ENCODE results near the gene GRIA2. TPM values are rescaled to one million over a fixed set of nuclear protein-coding genes. Genes with fewer than 3 reads are reported as not detected.
A peak's percentile ranks its signal among the peaks of the same experiment; 100 is the strongest.

GRIA2 gene
- polyA plus RNA-seq, 1 of the 3 experiments (the other 2 are of a cell fraction) = 0.16 TPM

GRCh38 chr4:157221895-157222770 is 1.6 kb downstream of the GRIA2 start:
- peak overlapping the region in 1 of 2 experiments; percentile 94; a peak in 2 of 4 replicates for H3K27ac ChIP-seq (ENCODE audit: low read depth in 2 of 2, low read length in 1 of 2)
- TF ChIP-seq FOXJ3 (CRISPR knock-in tag; IDR thresholded peaks at IDR 0.05) (peak; percentile 45; the same call in 1 of the 2 replicates), NFIC (IDR thresholded peaks at IDR 0.05; ENCODE audit: borderline replicate concordance) (no peak), MXI1 (IDR thresholded peaks at IDR 0.05; ENCODE audit: low read depth, low read length) (peak; percentile 55; the same call in 1 of the 2 replicates)
- H3K9me3 ChIP-seq = no peaks in the 10 kb centered on the region
- CTCF ChIA-PET = interaction anchor here (1.0 to 9.6 kb wide), 12 partner anchors 12 to 1033 kb away, joined by 3 to 93 read pairs (median 4); partner anchors contain the start of gene GLRB
- peak overlapping the region; percentile 76 for H3K4me2 ChIP-seq
- peak; percentile 84 for DNase-seq
- peaks cover 0 to 8% of the 10 kb centered on the region in 2 experiments; a peak in 2 of 4 replicates for H3K4me1 ChIP-seq (ENCODE audit: control insufficient read depth in 1 of 2, insufficient read depth in 2 of 2, low read depth in 1 of 2, low read length in 1 of 2)
- no peak overlapping the region for H3K9ac ChIP-seq
- H3K36me3 ChIP-seq (replicated peaks in 1 of 2; ENCODE audit: control insufficient read depth in 1 of 2, insufficient read depth in 2 of 2, low read length in 1 of 2) = no peaks in the 10 kb centered on the region
- H3K27me3 ChIP-seq (ENCODE audit: insufficient read depth) = peaks cover 28% of the 10 kb centered on the region
- no peaks in the 10 kb centered on the region for H4K20me1 ChIP-seq (ENCODE audit: insufficient read depth)
- H3F3A ChIP-seq (replicated peaks; ENCODE audit: insufficient read depth) = peaks cover 5% of the 10 kb centered on the region
- H2AFZ ChIP-seq (ENCODE audit: low read depth) = peak overlapping the region; percentile 61
- WGBS (ENCODE audit: low lambda C conversion rate) = 2% methylated on average over 28 of the region's 59 CpGs
- H3K9me2 ChIP-seq = no peaks in the 10 kb centered on the region
- POLR2A ChIA-PET = interaction anchor here (0.8 to 1.2 kb wide), 5 partner anchors 11 to 757 kb away, joined by 3 to 5 read pairs (median 4); no protein-coding TSS in a partner anchor
- no peaks in the 10 kb centered on the region for H3K79me2 ChIP-seq (ENCODE audit: insufficient read depth)
- H3K4me3 ChIP-seq (ENCODE audit: low read depth in 2 of 2, low read length in 1 of 2) = peak overlapping the region; percentile 53 to 57

- H3K79me2 ChIP-seq (ENCODE audit: insufficient read depth) = no peaks in the 10 kb centered on the region
- peak overlapping the region; percentile 76 for H3K4me2 ChIP-seq
- peak overlapping the region; percentile 61 for H2AFZ ChIP-seq (ENCODE audit: low read depth)
- peaks cover 5% of the 10 kb centered on the region for H3F3A ChIP-seq (replicated peaks; ENCODE audit: insufficient read depth)
- H3K4me1 ChIP-seq (ENCODE audit: control insufficient read depth in 1 of 2, insufficient read depth in 2 of 2, low read depth in 1 of 2, low read length in 1 of 2) = peaks cover 0 to 8% of the 10 kb centered on the region in 2 experiments; a peak in 2 of 4 replicates
- H3K4me3 ChIP-seq (ENCODE audit: low read depth in 2 of 2, low read length in 1 of 2) = peak overlapping the region; percentile 53 to 57
- TF ChIP-seq GATA2 (CRISPR knock-in tag; IDR thresholded peaks at IDR 0.05) (peak; percentile 39; the same call in 1 of the 2 replicates), JUND (IDR thresholded peaks at IDR 0.05) (no peak), EZH2phosphoT487 (IDR thresholded peaks at IDR 0.05; ENCODE audit: borderline replicate concordance, low read depth) (no peak), NRF1 (IDR thresholded peaks at IDR 0.05; ENCODE audit: low read depth, low read length) (0 out of 2 replicates have a peak, but pooled peaks have one; percentile 44), EP300 (IDR thresholded peaks at IDR 0.05; ENCODE audit: borderline replicate concordance in 1 of 2, low read depth in 1 of 2, low read length in 1 of 2) (no peak), FOXJ3 (CRISPR knock-in tag; IDR thresholded peaks at IDR 0.05) (no peak), NFIC (IDR thresholded peaks at IDR 0.05; ENCODE audit: borderline replicate concordance) (no peak), SMC3 (IDR thresholded peaks at IDR 0.05; ENCODE audit: low read depth, low read length) (no peak), IRF3 (IDR thresholded peaks at IDR 0.05; ENCODE audit: low read depth, low read length) (no peak), TAF1 (IDR thresholded peaks at IDR 0.05; ENCODE audit: borderline replicate concordance, low read depth, low read length) (no peak), TCF12 (IDR thresholded peaks at IDR 0.05) (no peak), ZBTB33 (IDR thresholded peaks at IDR 0.05; ENCODE audit: borderline replicate concordance, low read depth) (no peak), USF2 (IDR thresholded peaks at IDR 0.05; ENCODE audit: borderline replicate concordance, low read depth, low read length) (no peak)
- no peaks in the 10 kb centered on the region for H3K9me3 ChIP-seq
- H3K27ac ChIP-seq (ENCODE audit: low read depth in 2 of 2, low read length in 1 of 2) = peak overlapping the region in 1 of 2 experiments; percentile 94; a peak in 2 of 4 replicates
- POLR2A ChIA-PET = interaction anchor here (0.7 to 1.2 kb wide), 5 partner anchors 10 to 756 kb away, joined by 3 to 5 read pairs (median 4); no protein-coding TSS in a partner anchor
- no peaks in the 10 kb centered on the region for H4K20me1 ChIP-seq (ENCODE audit: insufficient read depth)
- peak; percentile 65 for DNase-seq
- H3K9ac ChIP-seq = no peak overlapping the region
- 6% methylated on average over 15 of the region's 15 CpGs for WGBS (ENCODE audit: low lambda C conversion rate)
- CTCF ChIA-PET = interaction anchor here (0.9 to 9.6 kb wide), 10 partner anchors 11 to 1266 kb away, joined by 3 to 93 read pairs (median 4); partner anchors contain the start of gene GLRB
- 0 out of 2 replicates have a peak, but pooled peaks cover 3% of the 10 kb centered on the region for H3K9me2 ChIP-seq
- no peaks in the 10 kb centered on the region for H3K36me3 ChIP-seq (replicated peaks in 1 of 2; ENCODE audit: control insufficient read depth in 1 of 2, insufficient read depth in 2 of 2, low read length in 1 of 2)
- peaks cover 28% of the 10 kb centered on the region for H3K27me3 ChIP-seq (ENCODE audit: insufficient read depth)
Measured at GRCh38 chr4:157222771-157223160, 2.2 kb downstream of the GRIA2 start.
